H1 (cell line): ENCODE measurements around the gene SHISA6. TPM values are rescaled to one million over a fixed set of nuclear protein-coding genes. Genes with fewer than 3 reads are reported as not detected.

ENCODE experiments used
- CHD7 ChIP-seq: fragments of 300-600 bp; sonication (generic); IDR thresholded peaks from 2 replicates; pipeline ENCODE4 v1.7.1; 2012; ENCODE audit warnings: low read length, moderate library complexity, mild to moderate bottlenecking, inconsistent platforms; ENCODE audit not compliant: insufficient replicate concordance
- CTCF ChIP-seq, 3 experiments: IDR thresholded peaks; 1 replicate in 2 of 3; 2 replicates in 1 of 3; pipeline versions ENCODE4 v1.5.1 to v1.6.1; 2011; ENCODE audit warnings: low read length in 3 of 3, mild to moderate bottlenecking in 3 of 3, inconsistent platforms in 2 of 3, low read depth in 1 of 3, moderate library complexity in 1 of 3; ENCODE audit not compliant: insufficient read depth in 1 of 3; ENCODE audit errors: control extremely low read depth in 1 of 3
- HDAC2 ChIP-seq, 2 experiments: fragments of 300-600 bp in 1 of 2; sonication (generic) in 1 of 2; IDR thresholded peaks; 2 replicates each; pipeline ENCODE4 v1.6.1; 2011 to 2012; ENCODE audit warnings: low read depth in 2 of 2, low read length in 2 of 2, mild to moderate bottlenecking in 2 of 2, moderate library complexity in 2 of 2, borderline replicate concordance in 1 of 2, inconsistent platforms in 1 of 2
- RAD21 ChIP-seq, 2 experiments: IDR thresholded peaks in 1 of 2; conservative IDR thresholded peaks in 1 of 2; 2 replicates each; pipeline ENCODE4 v1.6.1; 2011; ENCODE audit warnings: low read depth in 2 of 2, low read length in 2 of 2, improper control_type of control experiment in 1 of 2, inconsistent platforms in 1 of 2, mild to moderate bottlenecking in 1 of 2, moderate library complexity in 1 of 2
- polyA plus RNA-seq, 7 experiments: library from polyadenylated mRNA; depleted of rRNA in 3 of 7; stranded (reverse) in 5 of 7; unstranded in 2 of 7; fragments of >200 nt in 5 of 7; fragments of 200-250 nt in 2 of 7; gene quantifications; 1 replicate in 5 of 7; 2 replicates in 1 of 7; 4 replicates in 1 of 7; pipeline versions ENCODE4 v1.2.1 to v1.2.3, GENCODE V29; 2011 to 2013; ENCODE audit warnings: missing spikeins in 2 of 7, mixed read lengths in 2 of 7
- total RNA-seq: library from RNA; stranded (reverse); fragmentation: NEBNext Ultra II Directional; extraction: Animal tissue kit (Norgen Biotek cat#: 25700); gene quantifications from 2 replicates; pipeline ENCODE4 v1.2.1, GENCODE V29; 2021

SHISA6 gene
- total and polyA plus RNA-seq, 2 of the 8 experiments (the other 6 are each of a cell fraction or from before 2014, with no cell fraction given), result 2.9 to 4.8 TPM

GRCh38 chr17:11216976-11217375, 24.0 kb upstream of the SHISA6 start (continued):
- no peak for TF ChIP-seq CHD7
- no peak for TF ChIP-seq RAD21 (IDR thresholded peaks at IDR 0.05 in 1 of 2, conservative IDR thresholded peaks at IDR 0.05 in 1 of 2; ENCODE audit: low read depth in 2 of 2, low read length in 2 of 2)
- TF ChIP-seq HDAC2 (IDR thresholded peaks at IDR 0.05; ENCODE audit: borderline replicate concordance in 1 of 2, low read depth in 2 of 2, low read length in 2 of 2), result no peak
- TF ChIP-seq CTCF (IDR thresholded peaks at IDR 0.05; ENCODE audit: control extremely low read depth in 1 of 3, insufficient read depth in 1 of 3, low read depth in 1 of 3, low read length in 3 of 3), result no peak
